SKM-1 (cell line): ENCODE data around the gene RTN4.
"Not testable (repeated sequence)": the region's sequence is repeated elsewhere in the genome, so short reads cannot be mapped to it uniquely, and the experiment has no call there.

ENCODE experiments used
- DNase-seq: peaks from one replicate; lab custom pipeline; 2025; ENCODE audit not compliant: unreplicated experiment; lab: John Stamatoyannopoulos, UW

Gene RTN4, protein sequence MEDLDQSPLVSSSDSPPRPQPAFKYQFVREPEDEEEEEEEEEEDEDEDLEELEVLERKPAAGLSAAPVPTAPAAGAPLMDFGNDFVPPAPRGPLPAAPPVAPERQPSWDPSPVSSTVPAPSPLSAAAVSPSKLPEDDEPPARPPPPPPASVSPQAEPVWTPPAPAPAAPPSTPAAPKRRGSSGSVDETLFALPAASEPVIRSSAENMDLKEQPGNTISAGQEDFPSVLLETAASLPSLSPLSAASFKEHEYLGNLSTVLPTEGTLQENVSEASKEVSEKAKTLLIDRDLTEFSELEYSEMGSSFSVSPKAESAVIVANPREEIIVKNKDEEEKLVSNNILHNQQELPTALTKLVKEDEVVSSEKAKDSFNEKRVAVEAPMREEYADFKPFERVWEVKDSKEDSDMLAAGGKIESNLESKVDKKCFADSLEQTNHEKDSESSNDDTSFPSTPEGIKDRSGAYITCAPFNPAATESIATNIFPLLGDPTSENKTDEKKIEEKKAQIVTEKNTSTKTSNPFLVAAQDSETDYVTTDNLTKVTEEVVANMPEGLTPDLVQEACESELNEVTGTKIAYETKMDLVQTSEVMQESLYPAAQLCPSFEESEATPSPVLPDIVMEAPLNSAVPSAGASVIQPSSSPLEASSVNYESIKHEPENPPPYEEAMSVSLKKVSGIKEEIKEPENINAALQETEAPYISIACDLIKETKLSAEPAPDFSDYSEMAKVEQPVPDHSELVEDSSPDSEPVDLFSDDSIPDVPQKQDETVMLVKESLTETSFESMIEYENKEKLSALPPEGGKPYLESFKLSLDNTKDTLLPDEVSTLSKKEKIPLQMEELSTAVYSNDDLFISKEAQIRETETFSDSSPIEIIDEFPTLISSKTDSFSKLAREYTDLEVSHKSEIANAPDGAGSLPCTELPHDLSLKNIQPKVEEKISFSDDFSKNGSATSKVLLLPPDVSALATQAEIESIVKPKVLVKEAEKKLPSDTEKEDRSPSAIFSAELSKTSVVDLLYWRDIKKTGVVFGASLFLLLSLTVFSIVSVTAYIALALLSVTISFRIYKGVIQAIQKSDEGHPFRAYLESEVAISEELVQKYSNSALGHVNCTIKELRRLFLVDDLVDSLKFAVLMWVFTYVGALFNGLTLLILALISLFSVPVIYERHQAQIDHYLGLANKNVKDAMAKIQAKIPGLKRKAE

GRCh38 chr2:55050100-55050994 is at the start of gene RTN4:
RTN4 (minus strand) TSS chr2:55050451; CDS start chr2:55050300, 151 bp downstream.
- DNase-seq, result peak; percentile 91

DNA sequence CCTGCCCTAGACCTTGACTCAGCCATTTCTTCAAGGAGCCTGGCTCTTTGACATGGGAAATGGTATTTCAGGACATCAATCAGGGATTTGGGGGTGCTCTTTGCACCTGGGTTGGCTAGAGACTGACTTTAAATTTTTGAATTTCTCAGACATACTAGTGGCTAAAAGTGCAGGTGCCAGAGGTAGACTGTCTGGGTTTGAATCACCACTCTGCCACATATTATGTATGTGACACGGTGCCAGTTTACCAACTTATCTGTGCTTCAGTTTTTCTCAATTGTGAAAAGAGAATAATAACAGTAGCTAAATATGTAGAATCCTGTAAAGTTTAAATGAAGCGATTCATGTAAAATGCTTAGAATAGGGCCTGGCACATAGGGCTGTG is 49.2 kb upstream of the RTN4 start:
- DNase-seq, result no peak

- no peak for DNase-seq
Observed at GRCh38 chr2:55097461-55098410, 47.5 kb upstream of the RTN4 start.

- DNase-seq, result no peak
Observed at GRCh38 chr2:55097082-55097460, 46.8 kb upstream of the RTN4 start.

DNA sequence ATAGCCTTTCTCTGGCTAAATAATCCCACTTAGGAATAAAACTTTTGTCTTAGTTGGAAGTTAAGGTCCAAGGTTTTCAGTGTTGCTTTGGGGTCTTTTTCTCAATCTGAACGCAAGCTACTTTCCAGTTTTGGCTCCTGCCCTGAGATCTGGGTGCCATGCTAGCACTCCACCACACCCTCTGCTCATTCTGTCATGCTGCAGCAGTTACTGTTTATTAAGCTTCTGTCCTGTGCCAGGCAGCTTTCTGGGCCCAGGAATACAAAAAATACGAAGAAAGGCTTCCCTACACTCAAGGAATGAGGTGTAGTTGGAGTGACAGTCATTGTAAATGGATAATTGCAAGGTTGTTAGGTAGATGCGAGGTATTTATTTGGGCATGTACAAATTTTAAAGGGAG is 46.3 kb upstream of the RTN4 start:
- no peak for DNase-seq

- peak; percentile 51 for DNase-seq
Observed at GRCh38 chr2:55093381-55093780, 43.1 kb upstream of the RTN4 start.

- no peak for DNase-seq
Observed at GRCh38 chr2:55092439-55092838, 42.2 kb upstream of the RTN4 start.

GRCh38 chr2:55091681-55092080 is 41.4 kb upstream of the RTN4 start:
- not testable (repeated sequence) for DNase-seq

- DNase-seq, result peak; percentile 25
Observed at GRCh38 chr2:55090702-55091101, 40.5 kb upstream of the RTN4 start.

DNA sequence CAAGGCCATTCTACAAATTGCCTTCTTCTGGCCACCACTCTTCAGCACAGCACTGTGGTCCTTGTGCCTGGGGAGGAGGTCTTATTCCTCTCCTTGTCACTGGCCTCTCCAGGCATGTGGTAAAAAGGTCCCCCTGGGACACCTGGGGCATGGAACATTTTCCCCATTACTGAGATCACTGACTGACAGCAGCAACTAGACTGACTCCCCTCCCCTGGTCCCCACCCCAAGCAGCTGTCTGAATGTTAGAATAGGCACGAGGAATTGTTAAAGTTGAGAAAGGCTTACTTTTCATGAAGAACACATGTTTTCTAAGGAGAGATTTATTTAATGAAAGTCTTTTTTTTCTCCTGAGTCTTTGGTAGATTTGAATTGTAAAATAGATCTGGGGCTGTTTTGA is 39.5 kb upstream of the RTN4 start:
- no peak for DNase-seq

DNA sequence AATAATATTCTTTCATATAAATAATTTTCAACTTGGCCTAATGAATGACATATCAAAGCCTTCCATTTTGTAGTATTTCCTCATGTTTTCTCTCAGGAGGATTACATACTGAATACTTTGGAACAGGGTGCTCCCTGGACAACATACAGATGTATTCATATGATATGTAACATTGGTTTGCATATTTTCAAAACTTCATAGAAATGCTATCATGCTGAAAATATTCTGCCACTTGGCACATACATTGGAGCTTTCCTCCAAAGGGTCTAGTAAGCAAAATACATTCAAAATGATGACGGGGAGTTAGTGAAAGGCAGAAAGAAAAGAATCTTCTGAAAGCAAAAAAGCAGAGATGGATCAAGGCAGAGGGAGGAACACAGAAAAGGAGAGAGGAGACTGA is 38.1 kb upstream of the RTN4 start:
- DNase-seq, result no peak

GRCh38 chr2:55087936-55088335 is 37.7 kb upstream of the RTN4 start:
- no peak for DNase-seq

GRCh38 chr2:55087501-55087900 is 37.2 kb upstream of the RTN4 start:
- DNase-seq, result no peak

DNA sequence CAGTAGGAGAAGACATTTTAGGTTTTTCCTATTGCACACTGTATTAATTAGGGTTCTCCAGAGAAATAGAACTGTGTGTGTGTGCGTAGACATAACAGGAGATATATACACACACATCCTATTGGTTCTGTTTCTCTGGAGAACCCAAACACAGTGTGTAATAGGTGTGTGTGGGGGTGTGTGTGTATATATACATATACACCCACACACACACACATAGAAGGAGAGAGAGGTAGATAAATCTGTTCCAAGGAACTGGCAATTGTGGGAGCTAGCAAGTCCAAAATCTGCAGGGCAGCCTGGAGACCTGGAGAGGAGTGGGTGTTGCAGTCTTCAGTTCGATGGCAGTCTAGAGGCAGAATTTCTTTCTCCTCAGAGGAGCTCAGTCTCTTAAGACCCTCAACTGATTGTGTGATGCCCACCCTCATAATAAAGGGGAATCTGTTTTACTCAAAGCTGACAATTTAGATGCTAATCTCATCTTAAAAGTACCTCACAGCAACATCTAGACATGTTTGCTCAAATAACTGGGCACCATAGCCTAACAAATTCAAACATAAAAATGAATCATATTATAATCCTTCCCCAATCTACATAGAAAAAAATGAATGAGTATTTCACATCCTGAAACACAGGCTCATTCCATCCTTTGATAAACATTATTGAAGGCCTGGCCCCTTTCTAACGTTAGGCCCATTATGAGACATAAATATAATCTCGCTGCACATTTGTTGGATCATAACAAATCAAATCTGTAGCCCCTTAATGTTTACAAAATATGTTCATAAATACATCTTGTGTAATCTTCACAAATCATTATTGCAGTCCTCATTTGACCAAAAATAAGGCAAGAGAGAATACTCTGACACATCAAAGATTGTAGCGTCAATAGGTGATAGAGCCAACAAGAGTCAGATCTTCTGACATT is 35.1 kb upstream of the RTN4 start:
- no peak for DNase-seq

- no peak for DNase-seq
Observed at GRCh38 chr2:55084641-55085040, 34.4 kb upstream of the RTN4 start.

GRCh38 chr2:55080204-55080738 is 30.0 kb upstream of the RTN4 start:
- DNase-seq, result no peak

- no peak for DNase-seq
Observed at GRCh38 chr2:55078956-55079355, 28.7 kb upstream of the RTN4 start.

DNA sequence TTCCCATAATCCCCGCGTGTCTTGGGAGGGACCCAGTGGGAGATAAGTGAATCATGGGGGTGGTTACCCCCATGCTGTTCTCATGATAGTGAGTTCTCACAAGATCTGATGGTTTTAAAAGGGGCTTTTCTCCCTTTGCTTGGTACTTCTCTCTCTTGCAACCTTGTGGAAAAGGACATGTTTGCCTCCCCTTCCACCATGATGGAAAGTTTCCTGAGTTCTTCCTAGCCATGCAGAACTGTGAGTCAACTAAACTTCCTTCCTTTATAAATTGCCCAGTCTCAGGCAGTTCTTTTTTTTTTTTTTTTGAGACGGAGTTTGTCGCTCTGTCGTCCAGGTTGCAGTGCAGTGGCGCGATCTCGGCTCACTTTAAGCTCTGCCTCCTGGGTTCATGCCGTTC is 26.5 kb upstream of the RTN4 start:
- no peak for DNase-seq
